Loucy (cell line): Measurements from ENCODE around the gene CHIC1.
"Not testable (repeated sequence)": the region's sequence is repeated elsewhere in the genome, so short reads cannot be mapped to it uniquely, and the experiment has no call there.

ENCODE experiments used
- EZH2phosphoT487 ChIP-seq: fragments of 200-600 bp; IDR thresholded peaks from 2 replicates; pipeline ENCODE4 v1.6.1; 2018; ENCODE audit warnings: antibody characterized with exemption, mild to moderate bottlenecking, moderate library complexity, borderline replicate concordance
- TF ChIP-seq, protein P1 (sequence below): fragments of 200-600 bp; sonication (generic); conservative IDR thresholded peaks from 2 replicates; pipeline ENCODE4 v1.5.1; 2014; ENCODE audit warnings: mild to moderate bottlenecking, antibody characterized with exemption, low read length

DNA sequence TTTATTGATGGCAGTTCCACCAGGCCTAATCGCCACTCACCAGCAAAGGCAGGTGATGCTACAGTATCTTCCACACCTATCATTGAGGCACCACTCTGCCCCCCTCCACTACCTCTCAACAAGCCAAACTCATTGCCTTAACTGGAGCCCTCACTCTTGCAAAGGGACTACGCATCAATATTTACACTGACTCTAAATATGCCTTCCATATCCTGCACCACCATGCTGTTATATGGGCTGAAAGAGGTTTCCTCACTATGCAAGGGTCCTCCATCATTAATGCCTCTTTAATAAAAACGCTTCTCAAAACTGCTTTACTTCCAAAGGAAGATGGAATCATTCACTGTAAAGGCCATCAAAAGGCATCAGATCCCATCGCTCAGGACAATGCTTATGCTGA lies 31.3 kb upstream of the CHIC1 start:
- TF ChIP-seq, protein P1, sequence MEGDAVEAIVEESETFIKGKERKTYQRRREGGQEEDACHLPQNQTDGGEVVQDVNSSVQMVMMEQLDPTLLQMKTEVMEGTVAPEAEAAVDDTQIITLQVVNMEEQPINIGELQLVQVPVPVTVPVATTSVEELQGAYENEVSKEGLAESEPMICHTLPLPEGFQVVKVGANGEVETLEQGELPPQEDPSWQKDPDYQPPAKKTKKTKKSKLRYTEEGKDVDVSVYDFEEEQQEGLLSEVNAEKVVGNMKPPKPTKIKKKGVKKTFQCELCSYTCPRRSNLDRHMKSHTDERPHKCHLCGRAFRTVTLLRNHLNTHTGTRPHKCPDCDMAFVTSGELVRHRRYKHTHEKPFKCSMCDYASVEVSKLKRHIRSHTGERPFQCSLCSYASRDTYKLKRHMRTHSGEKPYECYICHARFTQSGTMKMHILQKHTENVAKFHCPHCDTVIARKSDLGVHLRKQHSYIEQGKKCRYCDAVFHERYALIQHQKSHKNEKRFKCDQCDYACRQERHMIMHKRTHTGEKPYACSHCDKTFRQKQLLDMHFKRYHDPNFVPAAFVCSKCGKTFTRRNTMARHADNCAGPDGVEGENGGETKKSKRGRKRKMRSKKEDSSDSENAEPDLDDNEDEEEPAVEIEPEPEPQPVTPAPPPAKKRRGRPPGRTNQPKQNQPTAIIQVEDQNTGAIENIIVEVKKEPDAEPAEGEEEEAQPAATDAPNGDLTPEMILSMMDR, result not testable (repeated sequence)
- TF ChIP-seq EZH2phosphoT487, result not testable (repeated sequence)
